GM12891 (cell line): ENCODE results near the gene NIN.

Source experiments
- POLR2A ChIP-seq: IDR thresholded peaks from 2 replicates; pipeline ENCODE4 v1.6.1; 2011; ENCODE audit warnings: low read depth, low read length, control low read depth
- POLR2AphosphoS5 ChIP-seq: IDR thresholded peaks from 2 replicates; pipeline ENCODE4 v1.6.1; 2011; ENCODE audit warnings: low read depth, low read length, control low read depth
- TAF1 ChIP-seq: IDR thresholded peaks from 2 replicates; pipeline ENCODE4 v1.6.1; 2011; ENCODE audit warnings: low read depth, low read length, control low read depth

DNA sequence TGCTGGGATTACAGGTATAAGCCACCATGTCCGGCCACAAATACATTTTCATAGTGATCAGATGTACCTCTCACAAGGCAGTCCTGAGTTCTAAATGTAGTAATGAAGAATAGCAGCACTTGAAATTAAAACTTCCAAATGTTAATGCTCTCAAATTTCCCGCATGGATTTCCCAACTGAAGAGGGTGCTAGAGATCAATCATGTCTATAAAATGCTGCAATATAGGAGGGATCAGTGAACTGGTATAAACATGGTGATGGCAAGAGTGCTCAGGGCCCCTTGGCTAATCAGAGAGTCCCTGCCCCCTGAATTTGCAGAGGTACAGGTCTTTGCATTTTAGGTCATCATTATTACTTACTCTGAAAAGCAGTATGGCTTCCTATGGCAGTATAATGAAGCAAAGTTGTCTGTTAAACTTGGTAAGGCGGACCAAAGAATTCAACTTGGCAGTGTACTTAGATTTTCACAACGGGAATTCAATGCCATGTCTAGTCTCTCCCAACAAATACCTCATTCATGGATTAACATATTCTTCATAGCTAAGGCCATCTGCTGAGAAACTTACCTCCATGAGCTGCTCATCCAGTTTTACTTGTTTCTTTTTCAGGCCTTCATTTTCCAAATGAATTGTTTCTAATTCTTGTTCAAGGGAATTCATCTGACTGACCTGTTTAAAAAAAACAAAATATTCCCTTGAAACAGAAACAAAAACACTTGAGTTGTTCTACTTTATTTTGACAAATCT lies 95.8 kb downstream of the NIN start:
- TF ChIP-seq POLR2A (no peak), POLR2AphosphoS5 (no peak), TAF1 (no peak)
